ENCODE measurements around the gene DRAM1. TPM values are rescaled to one million over a fixed set of nuclear protein-coding genes. Genes with fewer than 3 reads are reported as not detected.

The DRAM1 gene
- total RNA-seq, 1 experiment from 2014 or later: 6.9 TPM

- no peak for DNase-seq (ENCODE audit: low spot score)
- H3K36me3 Mint-ChIP-seq: no peaks in the 10 kb centered on the region
- H3K4me1 Mint-ChIP-seq: peaks cover 20% of the 10 kb centered on the region
- no peak for ATAC-seq
- no peak overlapping the region for H3K27ac Mint-ChIP-seq
- TF ChIP-seq HMGA2 (CRISPR knock-in tag; IDR thresholded peaks at IDR 0.05) (no peak), RORB (CRISPR knock-in tag; IDR thresholded peaks at IDR 0.05) (no peak), ESRRA (CRISPR knock-in tag; IDR thresholded peaks at IDR 0.05; ENCODE audit: borderline replicate concordance) (no peak), NR3C1 (CRISPR knock-in tag; conservative IDR thresholded peaks at IDR 0.05; ENCODE audit: low read depth) (no peak), PRRX2 (CRISPR knock-in tag; IDR thresholded peaks at IDR 0.05) (no peak), ZBTB21 (CRISPR knock-in tag; IDR thresholded peaks at IDR 0.05; ENCODE audit: borderline replicate concordance) (no peak), SMAD3 (CRISPR knock-in tag; IDR thresholded peaks at IDR 0.05; ENCODE audit: borderline replicate concordance) (no peak), MYBL2 (CRISPR knock-in tag; IDR thresholded peaks at IDR 0.05) (no peak), GABPB1 (CRISPR knock-in tag; IDR thresholded peaks at IDR 0.05) (no peak)
- TF ChIP-seq, protein P1, sequence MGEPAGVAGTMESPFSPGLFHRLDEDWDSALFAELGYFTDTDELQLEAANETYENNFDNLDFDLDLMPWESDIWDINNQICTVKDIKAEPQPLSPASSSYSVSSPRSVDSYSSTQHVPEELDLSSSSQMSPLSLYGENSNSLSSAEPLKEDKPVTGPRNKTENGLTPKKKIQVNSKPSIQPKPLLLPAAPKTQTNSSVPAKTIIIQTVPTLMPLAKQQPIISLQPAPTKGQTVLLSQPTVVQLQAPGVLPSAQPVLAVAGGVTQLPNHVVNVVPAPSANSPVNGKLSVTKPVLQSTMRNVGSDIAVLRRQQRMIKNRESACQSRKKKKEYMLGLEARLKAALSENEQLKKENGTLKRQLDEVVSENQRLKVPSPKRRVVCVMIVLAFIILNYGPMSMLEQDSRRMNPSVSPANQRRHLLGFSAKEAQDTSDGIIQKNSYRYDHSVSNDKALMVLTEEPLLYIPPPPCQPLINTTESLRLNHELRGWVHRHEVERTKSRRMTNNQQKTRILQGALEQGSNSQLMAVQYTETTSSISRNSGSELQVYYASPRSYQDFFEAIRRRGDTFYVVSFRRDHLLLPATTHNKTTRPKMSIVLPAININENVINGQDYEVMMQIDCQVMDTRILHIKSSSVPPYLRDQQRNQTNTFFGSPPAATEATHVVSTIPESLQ (CRISPR knock-in tag; IDR thresholded peaks at IDR 0.05): no peak
- TF ChIP-seq, protein P2, sequence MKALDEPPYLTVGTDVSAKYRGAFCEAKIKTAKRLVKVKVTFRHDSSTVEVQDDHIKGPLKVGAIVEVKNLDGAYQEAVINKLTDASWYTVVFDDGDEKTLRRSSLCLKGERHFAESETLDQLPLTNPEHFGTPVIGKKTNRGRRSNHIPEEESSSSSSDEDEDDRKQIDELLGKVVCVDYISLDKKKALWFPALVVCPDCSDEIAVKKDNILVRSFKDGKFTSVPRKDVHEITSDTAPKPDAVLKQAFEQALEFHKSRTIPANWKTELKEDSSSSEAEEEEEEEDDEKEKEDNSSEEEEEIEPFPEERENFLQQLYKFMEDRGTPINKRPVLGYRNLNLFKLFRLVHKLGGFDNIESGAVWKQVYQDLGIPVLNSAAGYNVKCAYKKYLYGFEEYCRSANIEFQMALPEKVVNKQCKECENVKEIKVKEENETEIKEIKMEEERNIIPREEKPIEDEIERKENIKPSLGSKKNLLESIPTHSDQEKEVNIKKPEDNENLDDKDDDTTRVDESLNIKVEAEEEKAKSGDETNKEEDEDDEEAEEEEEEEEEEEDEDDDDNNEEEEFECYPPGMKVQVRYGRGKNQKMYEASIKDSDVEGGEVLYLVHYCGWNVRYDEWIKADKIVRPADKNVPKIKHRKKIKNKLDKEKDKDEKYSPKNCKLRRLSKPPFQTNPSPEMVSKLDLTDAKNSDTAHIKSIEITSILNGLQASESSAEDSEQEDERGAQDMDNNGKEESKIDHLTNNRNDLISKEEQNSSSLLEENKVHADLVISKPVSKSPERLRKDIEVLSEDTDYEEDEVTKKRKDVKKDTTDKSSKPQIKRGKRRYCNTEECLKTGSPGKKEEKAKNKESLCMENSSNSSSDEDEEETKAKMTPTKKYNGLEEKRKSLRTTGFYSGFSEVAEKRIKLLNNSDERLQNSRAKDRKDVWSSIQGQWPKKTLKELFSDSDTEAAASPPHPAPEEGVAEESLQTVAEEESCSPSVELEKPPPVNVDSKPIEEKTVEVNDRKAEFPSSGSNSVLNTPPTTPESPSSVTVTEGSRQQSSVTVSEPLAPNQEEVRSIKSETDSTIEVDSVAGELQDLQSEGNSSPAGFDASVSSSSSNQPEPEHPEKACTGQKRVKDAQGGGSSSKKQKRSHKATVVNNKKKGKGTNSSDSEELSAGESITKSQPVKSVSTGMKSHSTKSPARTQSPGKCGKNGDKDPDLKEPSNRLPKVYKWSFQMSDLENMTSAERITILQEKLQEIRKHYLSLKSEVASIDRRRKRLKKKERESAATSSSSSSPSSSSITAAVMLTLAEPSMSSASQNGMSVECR (CRISPR knock-in tag; IDR thresholded peaks at IDR 0.05; ENCODE audit: borderline replicate concordance): no peak
- TF ChIP-seq, protein P3, sequence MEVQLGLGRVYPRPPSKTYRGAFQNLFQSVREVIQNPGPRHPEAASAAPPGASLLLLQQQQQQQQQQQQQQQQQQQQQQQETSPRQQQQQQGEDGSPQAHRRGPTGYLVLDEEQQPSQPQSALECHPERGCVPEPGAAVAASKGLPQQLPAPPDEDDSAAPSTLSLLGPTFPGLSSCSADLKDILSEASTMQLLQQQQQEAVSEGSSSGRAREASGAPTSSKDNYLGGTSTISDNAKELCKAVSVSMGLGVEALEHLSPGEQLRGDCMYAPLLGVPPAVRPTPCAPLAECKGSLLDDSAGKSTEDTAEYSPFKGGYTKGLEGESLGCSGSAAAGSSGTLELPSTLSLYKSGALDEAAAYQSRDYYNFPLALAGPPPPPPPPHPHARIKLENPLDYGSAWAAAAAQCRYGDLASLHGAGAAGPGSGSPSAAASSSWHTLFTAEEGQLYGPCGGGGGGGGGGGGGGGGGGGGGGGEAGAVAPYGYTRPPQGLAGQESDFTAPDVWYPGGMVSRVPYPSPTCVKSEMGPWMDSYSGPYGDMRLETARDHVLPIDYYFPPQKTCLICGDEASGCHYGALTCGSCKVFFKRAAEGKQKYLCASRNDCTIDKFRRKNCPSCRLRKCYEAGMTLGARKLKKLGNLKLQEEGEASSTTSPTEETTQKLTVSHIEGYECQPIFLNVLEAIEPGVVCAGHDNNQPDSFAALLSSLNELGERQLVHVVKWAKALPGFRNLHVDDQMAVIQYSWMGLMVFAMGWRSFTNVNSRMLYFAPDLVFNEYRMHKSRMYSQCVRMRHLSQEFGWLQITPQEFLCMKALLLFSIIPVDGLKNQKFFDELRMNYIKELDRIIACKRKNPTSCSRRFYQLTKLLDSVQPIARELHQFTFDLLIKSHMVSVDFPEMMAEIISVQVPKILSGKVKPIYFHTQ (CRISPR knock-in tag; IDR thresholded peaks at IDR 0.05): no peak
- POLR2A ChIA-PET: no interaction called here
- CTCF ChIA-PET: interaction anchor here (0.6 to 1.5 kb wide), 7 partner anchors 11 to 944 kb away, joined by 3 to 6 read pairs (median 3); partner anchors contain the start of genes NUP37, PARPBP and WASHC3
- no peaks in the 10 kb centered on the region for H3K9me3 Mint-ChIP-seq
- no peaks in the 10 kb centered on the region for H3K27me3 Mint-ChIP-seq (ENCODE audit: low read depth)
- no peak overlapping the region for H3K4me3 Mint-ChIP-seq
Observed at GRCh38 chr12:101939306-101939705, 61.9 kb downstream of the DRAM1 start.

- H3K36me3 Mint-ChIP-seq: no peaks in the 10 kb centered on the region
- CTCF ChIA-PET: interaction anchor here (0.6 to 2.9 kb wide), 16 partner anchors 11 to 943 kb away, joined by 3 to 18 read pairs (median 4); partner anchors contain the start of genes NUP37, PARPBP and WASHC3
- H3K27ac Mint-ChIP-seq: 0 out of 2 replicates have a peak overlapping the region, but pooled peaks have one; percentile 46
- DNase-seq (ENCODE audit: low spot score) (peak; percentile 59), ATAC-seq (peak; percentile 84)
- POLR2A ChIA-PET: no interaction called here
- no peak overlapping the region for H3K4me3 Mint-ChIP-seq
- TF ChIP-seq CTCF (IDR thresholded peaks at IDR 0.05) (peak; percentile 51), JAZF1 (CRISPR knock-in tag; IDR thresholded peaks at IDR 0.05) (no peak), OVOL2 (CRISPR knock-in tag; IDR thresholded peaks at IDR 0.05; ENCODE audit: borderline replicate concordance) (no peak), ATF1 (CRISPR knock-in tag; IDR thresholded peaks at IDR 0.05) (no peak), TP53 (CRISPR knock-in tag; IDR thresholded peaks at IDR 0.05) (no peak), SP1 (CRISPR knock-in tag; conservative IDR thresholded peaks at IDR 0.05) (no peak)
- TF ChIP-seq, protein P4, sequence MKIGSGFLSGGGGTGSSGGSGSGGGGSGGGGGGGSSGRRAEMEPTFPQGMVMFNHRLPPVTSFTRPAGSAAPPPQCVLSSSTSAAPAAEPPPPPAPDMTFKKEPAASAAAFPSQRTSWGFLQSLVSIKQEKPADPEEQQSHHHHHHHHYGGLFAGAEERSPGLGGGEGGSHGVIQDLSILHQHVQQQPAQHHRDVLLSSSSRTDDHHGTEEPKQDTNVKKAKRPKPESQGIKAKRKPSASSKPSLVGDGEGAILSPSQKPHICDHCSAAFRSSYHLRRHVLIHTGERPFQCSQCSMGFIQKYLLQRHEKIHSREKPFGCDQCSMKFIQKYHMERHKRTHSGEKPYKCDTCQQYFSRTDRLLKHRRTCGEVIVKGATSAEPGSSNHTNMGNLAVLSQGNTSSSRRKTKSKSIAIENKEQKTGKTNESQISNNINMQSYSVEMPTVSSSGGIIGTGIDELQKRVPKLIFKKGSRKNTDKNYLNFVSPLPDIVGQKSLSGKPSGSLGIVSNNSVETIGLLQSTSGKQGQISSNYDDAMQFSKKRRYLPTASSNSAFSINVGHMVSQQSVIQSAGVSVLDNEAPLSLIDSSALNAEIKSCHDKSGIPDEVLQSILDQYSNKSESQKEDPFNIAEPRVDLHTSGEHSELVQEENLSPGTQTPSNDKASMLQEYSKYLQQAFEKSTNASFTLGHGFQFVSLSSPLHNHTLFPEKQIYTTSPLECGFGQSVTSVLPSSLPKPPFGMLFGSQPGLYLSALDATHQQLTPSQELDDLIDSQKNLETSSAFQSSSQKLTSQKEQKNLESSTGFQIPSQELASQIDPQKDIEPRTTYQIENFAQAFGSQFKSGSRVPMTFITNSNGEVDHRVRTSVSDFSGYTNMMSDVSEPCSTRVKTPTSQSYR (CRISPR knock-in tag; IDR thresholded peaks at IDR 0.05): no peak
- H3K27me3 Mint-ChIP-seq (ENCODE audit: low read depth): no peaks in the 10 kb centered on the region
- no peaks in the 10 kb centered on the region for H3K9me3 Mint-ChIP-seq
- H3K4me1 Mint-ChIP-seq: peaks cover 20% of the 10 kb centered on the region
Observed at GRCh38 chr12:101939856-101940265, 62.5 kb downstream of the DRAM1 start.

All from WTC11 (cell line).